Measurements from ENCODE around the gene DAW1. TPM values are rescaled to one million over a fixed set of nuclear protein-coding genes. Genes with fewer than 3 reads are reported as not detected.

Gene DAW1
- total and polyA plus RNA-seq, 2 of the 4 experiments (the other 2 are of a cell fraction): 0.86 to 1.4 TPM

DNA sequence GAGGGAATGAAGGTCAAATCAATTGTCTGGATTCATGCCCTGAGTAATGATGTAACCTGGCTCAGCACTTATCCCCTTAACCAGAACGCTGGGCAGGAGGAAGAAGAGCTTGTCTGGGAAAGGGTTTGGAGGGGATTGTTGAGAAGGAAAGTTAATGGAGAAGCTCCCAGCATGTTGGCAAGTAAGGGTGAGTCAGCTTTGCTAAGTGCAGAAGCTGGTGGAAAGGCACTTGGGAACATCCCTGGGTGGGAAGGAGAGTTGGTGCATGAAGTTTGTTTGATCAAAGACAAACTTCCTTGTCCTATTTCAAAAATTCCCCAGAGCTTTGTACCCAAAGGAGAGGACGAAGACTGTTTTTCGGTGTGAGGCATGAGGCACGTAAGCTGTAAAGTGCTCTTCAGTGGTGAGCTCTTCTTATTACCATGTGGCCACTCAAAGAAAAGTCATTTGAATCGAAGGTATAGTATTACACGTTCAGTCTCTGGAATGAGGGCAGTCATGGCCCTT, 17.6 kb upstream of the DAW1 start:
- Histone ChIP-seq H4K91ac (ENCODE audit: insufficient read depth, low read depth, low read length) (no peak overlapping the region), H3K9me1 (ENCODE audit: insufficient read depth, low read length) (no peaks in the 10 kb centered on the region), H3K56ac (ENCODE audit: extremely low read depth, insufficient read depth, low read length) (no peak overlapping the region), H3K4me3 (ENCODE audit: insufficient read depth, low read depth, low read length) (no peak overlapping the region), H3K27me3 (ENCODE audit: control insufficient read depth, insufficient read depth, low read length) (no peaks in the 10 kb centered on the region), H3K9ac (ENCODE audit: low read depth, low read length) (no peak overlapping the region), H4K20me1 (ENCODE audit: insufficient read depth, low read length) (no peaks in the 10 kb centered on the region), H4K5ac (ENCODE audit: low read depth, low read length) (no peak overlapping the region), H2BK120ac (ENCODE audit: low read depth, low read length) (no peak overlapping the region), H3K4ac (ENCODE audit: low read depth, low read length) (no peak overlapping the region), H2AK5ac (ENCODE audit: low read depth, low read length) (no peak overlapping the region), H3K36me3 (ENCODE audit: control insufficient read depth, insufficient read depth, low read length) (no peaks in the 10 kb centered on the region), H3K9me3 (ENCODE audit: control insufficient read depth, insufficient read depth, low read length) (no peaks in the 10 kb centered on the region), H2BK5ac (ENCODE audit: low read depth, low read length, poor library complexity, severe bottlenecking) (no peak overlapping the region), H3K79me1 (ENCODE audit: low read depth in 1 of 2, low read length in 2 of 2) (no peaks in the 10 kb centered on the region), H2AK9ac (replicated peaks; ENCODE audit: low read depth, low read length, poor library complexity) (peak overlapping the region; percentile 35), H3K27ac (ENCODE audit: insufficient read depth, low read length) (no peak overlapping the region), H3K23ac (ENCODE audit: low read depth, low read length) (no peak overlapping the region), H3K18ac (ENCODE audit: low read depth, low read length) (no peak overlapping the region), H3K14ac (replicated peaks; ENCODE audit: low read depth, low read length) (no peak overlapping the region), H4K8ac (ENCODE audit: low read depth in 2 of 2, low read length in 2 of 2) (no peak overlapping the region), H2BK15ac (ENCODE audit: low read depth, low read length) (no peak overlapping the region), H2BK20ac (ENCODE audit: low read depth, low read length) (no peak overlapping the region), H3K4me1 (ENCODE audit: control insufficient read depth, insufficient read depth, low read length) (no peaks in the 10 kb centered on the region), H2AFZ (replicated peaks; ENCODE audit: low read length, poor library complexity) (no peak overlapping the region), H3K4me2 (ENCODE audit: low read depth, low read length) (no peak overlapping the region)
- POLR2A ChIA-PET (ENCODE audit: unreplicated experiment): no interaction called here
- WGBS, 2 experiments (ENCODE audit: extremely low coverage in 2 of 2, insufficient read length in 1 of 2): 80% methylated on average over 1 of the region's 6 CpGs; no CpG with 5 or more reads in 1 of the 2 experiments
- in situ Hi-C loops (cut with MboI; ENCODE audit: low sequenced_read_pairs) (no loop called here), dilution Hi-C loops (cut with HindIII; ENCODE audit: low sequenced_read_pairs, unreplicated experiment) (no loop called here), intact Hi-C loops (cut with micrococcal nuclease) (no loop called here)
- no TSS peak for BruUV-seq (replicated peaks)
- DNase-seq (peak; percentile 30), ATAC-seq (ENCODE audit: low read depth) (0 out of 2 replicates have a peak, but pooled peaks have one; percentile 21)
- CTCF ChIA-PET: interaction anchor here (0.6 kb wide), 1 partner anchor 186 kb away, joined by 3 read pairs; no protein-coding TSS in a partner anchor
- no peak for TF ChIP-seq RAD21 (IDR thresholded peaks at IDR 0.05; ENCODE audit: low read length)
- 0 out of 2 replicates have a peak, but pooled peaks have one; percentile 23 for TF ChIP-seq NFE2L2 (IDR thresholded peaks at IDR 0.05; ENCODE audit: low read depth, low read length)

All from IMR-90 (cell line).